A549 (cell line): ENCODE measurements around the gene SRPX2. TPM values are rescaled to one million over a fixed set of nuclear protein-coding genes. Genes with fewer than 3 reads are reported as not detected.

Experiments used
- ATAC-seq, 2 experiments: fragments of 200-7000 bp in 1 of 2; fragments of >200 bp in 1 of 2; cut with Nextera tagmentation in 1 of 2; cut with Tn5 transposase in 1 of 2; 3 replicates each; pipeline versions ENCODE4 v1.8.0 to v1.9.1; 2018 to 2020; ENCODE audit warnings: mild to moderate bottlenecking in 1 of 2, moderate library complexity in 1 of 2
- CTCF ChIA-PET: fragments of 300-600 bp; sonication (Branson Sonifier 250); formaldehyde crosslinking; extraction: SDS; loops from one replicate; lab custom pipeline; 2021; ENCODE audit warnings: antibody characterized with exemption, inconsistent platforms; lab: Yijun Ruan, JAX
- POLR2A ChIA-PET: fragments of 350-600 bp; formaldehyde crosslinking; extraction: SDS; loops from one replicate; lab custom pipeline; 2021; ENCODE audit warnings: antibody characterized with exemption, inconsistent platforms; lab: Yijun Ruan, JAX
- DNase-seq, 2 experiments: peaks; one replicate each; pipeline versions ENCODE4 v3.0.0 to v3.0.0-alpha.2; 2011 to 2016; ENCODE audit warnings: low read depth in 1 of 2, low spot score in 1 of 2
- FAIRE-seq: peaks from 2 replicates; lab custom pipeline; 2011; peaks lifted over from hg19 to GRCh38; lab: Jason Lieb, UNC
- H3K27ac ChIP-seq, 2 experiments: fragments of >200 bp; sonication (Bioruptor Twin); formaldehyde crosslinking; 3 replicates each; pipeline ENCODE4 v1.5.1; 2016 to 2017
- H3K4me1 ChIP-seq: fragments of >200 bp; sonication (Bioruptor Twin); formaldehyde crosslinking; 3 replicates; pipeline ENCODE4 v1.6.1; 2016
- H3K4me2 ChIP-seq: fragments of >200 bp; sonication (Bioruptor Twin); formaldehyde crosslinking; 3 replicates; pipeline ENCODE4 v1.6.1; 2016
- H3K4me3 ChIP-seq: fragments of >200 bp; sonication (Bioruptor Twin); formaldehyde crosslinking; 3 replicates; pipeline ENCODE4 v1.5.1; 2016
- H3K9me3 ChIP-seq: fragments of >200 bp; sonication (Bioruptor Twin); formaldehyde crosslinking; 3 replicates; pipeline ENCODE4 v1.6.1; 2016
- BHLHE40 ChIP-seq: IDR thresholded peaks from 2 replicates; pipeline ENCODE4 v1.6.1; 2012; ENCODE audit warnings: low read depth, low read length, inconsistent platforms
- CBX2 ChIP-seq: fragments of 200-600 bp; sonication (generic); IDR thresholded peaks from 2 replicates; pipeline ENCODE4 v1.6.1; 2016; ENCODE audit warnings: low read depth, mild to moderate bottlenecking, borderline replicate concordance
- CEBPB ChIP-seq, 2 experiments: fragments of >200 bp in 1 of 2; sonication (Bioruptor Twin) in 1 of 2; formaldehyde crosslinking in 1 of 2; IDR thresholded peaks; 2 replicates each; pipeline ENCODE4 v1.6.1; 2012 to 2016
- CHD4 ChIP-seq: fragments of 200-600 bp; sonication (generic); IDR thresholded peaks from 2 replicates; pipeline ENCODE4 v1.6.1; 2016; ENCODE audit warnings: antibody characterized with exemption, mild to moderate bottlenecking, borderline replicate concordance
- EHF ChIP-seq: fragments of 250-450 bp; sonication (Bioruptor Pico); IDR thresholded peaks from 2 replicates; pipeline ENCODE4 v1.5.0; 2020; ENCODE audit warnings: mild to moderate bottlenecking
- EHMT2 ChIP-seq: fragments of 200-600 bp; sonication (generic); IDR thresholded peaks from 2 replicates; pipeline ENCODE4 v1.6.1; 2016; ENCODE audit warnings: antibody characterized with exemption, low read depth, mild to moderate bottlenecking, moderate library complexity
- EP300 ChIP-seq, 2 experiments: fragments of >200 bp; sonication (Bioruptor Twin); formaldehyde crosslinking; IDR thresholded peaks; 2 replicates in 1 of 2; 3 replicates in 1 of 2; pipeline ENCODE4 v1.6.1; 2016 to 2017
- GATA3 ChIP-seq: IDR thresholded peaks from 2 replicates; pipeline ENCODE4 v1.6.1; 2012; ENCODE audit warnings: borderline replicate concordance
- HEYL ChIP-seq: fragments of 250-450 bp; sonication (Bioruptor Pico); IDR thresholded peaks from 2 replicates; pipeline ENCODE4 v1.8.0; 2021; ENCODE audit warnings: mild to moderate bottlenecking, moderate library complexity
- HOXB5 ChIP-seq: fragments of 250-450 bp; sonication (Bioruptor Pico); IDR thresholded peaks from 2 replicates; pipeline ENCODE4 v1.5.0; 2020; ENCODE audit warnings: mild to moderate bottlenecking, moderate library complexity
- PHF8 ChIP-seq: fragments of 200-600 bp; sonication (generic); IDR thresholded peaks from 2 replicates; pipeline ENCODE4 v1.6.1; 2016; ENCODE audit warnings: low read depth, mild to moderate bottlenecking, antibody characterized with exemption, moderate library complexity, borderline replicate concordance
- POLR2A ChIP-seq: IDR thresholded peaks from 2 replicates; pipeline ENCODE4 v1.6.1; 2012; ENCODE audit warnings: mild to moderate bottlenecking, low read length
- RAD21 ChIP-seq, 2 experiments: fragments of >200 bp in 1 of 2; sonication (Bioruptor Twin) in 1 of 2; formaldehyde crosslinking in 1 of 2; IDR thresholded peaks in 1 of 2; conservative IDR thresholded peaks in 1 of 2; 2 replicates in 1 of 2; 3 replicates in 1 of 2; pipeline ENCODE4 v1.6.1; 2012 to 2018; ENCODE audit warnings: inconsistent platforms in 1 of 2
- RNF2 ChIP-seq: fragments of 200-600 bp; sonication (generic); IDR thresholded peaks from 2 replicates; pipeline ENCODE4 v1.6.1; 2016; ENCODE audit warnings: low read depth, mild to moderate bottlenecking, antibody characterized with exemption, moderate library complexity, borderline replicate concordance
- SREBF2 ChIP-seq: fragments of 450-650 bp; IDR thresholded peaks from 2 replicates; pipeline ENCODE4 v1.6.1; 2014; ENCODE audit warnings: mild to moderate bottlenecking, moderate library complexity
- TP53 ChIP-seq: fragments of 250-450 bp; sonication (Bioruptor Pico); IDR thresholded peaks from 2 replicates; pipeline ENCODE4 v1.5.0; 2021; ENCODE audit warnings: mild to moderate bottlenecking, moderate library complexity
- ZC3H11A ChIP-seq: fragments of 450-650 bp; IDR thresholded peaks from 2 replicates; pipeline ENCODE4 v1.6.1; 2014; ENCODE audit warnings: antibody characterized with exemption, mild to moderate bottlenecking
- ZSCAN20 ChIP-seq: fragments of 250-450 bp; sonication (Bioruptor Pico); IDR thresholded peaks from 2 replicates; pipeline ENCODE4 v1.8.0; 2022; ENCODE audit warnings: mild to moderate bottlenecking, moderate library complexity
- WGBS: methylation state at CpG from one replicate; pipeline ENCODE4 v1.1.6; 2017; ENCODE audit errors: missing lambda C conversion rate; 5-methylcytosine and 5-hydroxymethylcytosine counted together
- polyA plus RNA-seq, 4 experiments: library from polyadenylated mRNA; depleted of rRNA in 3 of 4; stranded (reverse); fragments of >200 nt; fragmentation: RNase III in 1 of 4; extraction: RNeasy Plus Mini Kit Qiagen cat#74134 plus additional on column Dnase treatment in 1 of 4; gene quantifications; 2 replicates in 3 of 4; 3 replicates in 1 of 4; pipeline ENCODE4 v1.2.3, GENCODE V29; 2011 to 2017
- TF ChIP-seq, protein P1 (sequence below): fragments of 250-450 bp; sonication (Bioruptor Pico); IDR thresholded peaks from 2 replicates; pipeline ENCODE4 v1.5.0; 2021; ENCODE audit warnings: mild to moderate bottlenecking, moderate library complexity, borderline replicate concordance
- TF ChIP-seq, protein P2 (sequence below): fragments of 250-450 bp; sonication (Bioruptor Pico); IDR thresholded peaks from 2 replicates; pipeline ENCODE4 v1.5.0; 2020; ENCODE audit warnings: low read depth, mild to moderate bottlenecking, moderate library complexity
- TF ChIP-seq, protein P3 (sequence below): IDR thresholded peaks from 2 replicates; pipeline ENCODE4 v1.6.1; 2012
- TF ChIP-seq, protein P4 (sequence below): fragments of 150-350 bp; IDR thresholded peaks from 2 replicates; pipeline ENCODE4 v1.6.1; 2014; ENCODE audit warnings: low read depth, mild to moderate bottlenecking, low read length

SRPX2 gene
- polyA plus RNA-seq, 2 of the 4 experiments (the other 2 are of a cell fraction), result 2.3 to 6.7 TPM

DNA sequence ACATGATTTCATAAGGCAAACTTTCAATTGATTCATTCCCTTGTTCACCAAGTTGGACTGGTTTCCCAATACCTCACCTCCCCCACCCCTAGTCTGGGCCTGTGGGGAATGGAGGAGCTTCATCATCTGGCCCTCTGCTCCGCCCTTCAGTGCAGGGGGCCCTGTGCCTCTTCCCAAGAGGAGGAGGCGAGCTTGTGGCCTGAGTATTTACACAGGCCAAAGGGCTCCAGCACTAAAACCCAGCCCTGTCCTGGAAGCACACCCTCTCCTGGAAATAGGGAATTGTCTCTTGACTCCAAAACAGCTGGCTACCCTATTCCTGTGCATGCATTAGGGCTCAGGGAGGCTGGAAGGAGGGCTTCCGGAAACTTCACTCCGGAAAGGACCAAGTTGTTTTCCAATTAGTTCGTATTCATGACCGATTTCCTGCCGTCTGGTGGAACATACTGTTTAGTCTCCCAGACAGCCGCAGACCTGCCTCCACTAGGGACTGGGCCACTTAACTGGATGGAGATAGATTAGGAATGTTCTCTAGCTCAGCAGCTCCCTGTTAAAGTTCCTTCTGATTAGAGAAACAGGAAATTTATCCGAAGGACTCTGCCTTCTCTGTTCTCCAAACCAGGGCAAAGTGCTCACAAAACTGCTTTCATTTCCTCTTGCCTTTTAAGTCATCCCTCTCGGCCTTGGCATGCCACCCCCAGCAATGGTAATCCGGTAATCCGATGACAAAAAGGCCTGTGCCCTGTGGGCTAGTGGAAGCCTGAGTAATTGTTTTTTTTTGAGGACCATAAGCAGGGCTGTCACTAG lies 5.8 kb downstream of the SRPX2 start:
- Histone ChIP-seq H3K27ac (peak overlapping the region; percentile 57 to 68; a peak in 4 of 6 replicates), H3K9me3 (no peaks in the 10 kb centered on the region), H3K4me3 (no peak overlapping the region), H3K4me2 (peak overlapping the region; percentile 61), H3K4me1 (peaks cover 46% of the 10 kb centered on the region)
- ChIA-PET POLR2A (interaction anchor here (1.1 kb wide), 1 partner anchor 13 kb away, joined by 4 read pairs; the partner anchor contains the start of gene TSPAN6), CTCF (interaction anchor here (1.4 to 1.5 kb wide), 2 partner anchors 12 to 118 kb away, joined by 5 to 6 read pairs; partner anchors contain the start of gene TSPAN6)
- FAIRE-seq (no peak), ATAC-seq (peak; percentile 48 to 69; a peak in 4 of 6 replicates), DNase-seq (peak in 1 of 2 experiments; percentile 41)
- no peak for TF ChIP-seq EHF (CRISPR knock-in tag)
- no peak for TF ChIP-seq EHMT2
- TF ChIP-seq, protein P1, sequence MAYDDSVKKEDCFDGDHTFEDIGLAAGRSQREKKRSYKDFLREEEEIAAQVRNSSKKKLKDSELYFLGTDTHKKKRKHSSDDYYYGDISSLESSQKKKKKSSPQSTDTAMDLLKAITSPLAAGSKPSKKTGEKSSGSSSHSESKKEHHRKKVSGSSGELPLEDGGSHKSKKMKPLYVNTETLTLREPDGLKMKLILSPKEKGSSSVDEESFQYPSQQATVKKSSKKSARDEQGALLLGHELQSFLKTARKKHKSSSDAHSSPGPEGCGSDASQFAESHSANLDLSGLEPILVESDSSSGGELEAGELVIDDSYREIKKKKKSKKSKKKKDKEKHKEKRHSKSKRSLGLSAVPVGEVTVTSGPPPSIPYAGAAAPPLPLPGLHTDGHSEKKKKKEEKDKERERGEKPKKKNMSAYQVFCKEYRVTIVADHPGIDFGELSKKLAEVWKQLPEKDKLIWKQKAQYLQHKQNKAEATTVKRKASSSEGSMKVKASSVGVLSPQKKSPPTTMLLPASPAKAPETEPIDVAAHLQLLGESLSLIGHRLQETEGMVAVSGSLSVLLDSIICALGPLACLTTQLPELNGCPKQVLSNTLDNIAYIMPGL (CRISPR knock-in tag), result no peak
- TF ChIP-seq ZC3H11A, result no peak
- no peak for TF ChIP-seq SREBF2
- no peak for TF ChIP-seq CEBPB (IDR thresholded peaks at IDR 0.05)
- no peak for TF ChIP-seq CHD4
- TF ChIP-seq PHF8, result no peak
- TF ChIP-seq RNF2, result no peak
- TF ChIP-seq GATA3, result no peak
- no peak for TF ChIP-seq RAD21 (conservative IDR thresholded peaks at IDR 0.05 in 1 of 2, IDR thresholded peaks at IDR 0.05 in 1 of 2)
- no peak for TF ChIP-seq ZSCAN20 (CRISPR knock-in tag)
- 81% methylated on average over 11 of the region's 12 CpGs for WGBS

DNA sequence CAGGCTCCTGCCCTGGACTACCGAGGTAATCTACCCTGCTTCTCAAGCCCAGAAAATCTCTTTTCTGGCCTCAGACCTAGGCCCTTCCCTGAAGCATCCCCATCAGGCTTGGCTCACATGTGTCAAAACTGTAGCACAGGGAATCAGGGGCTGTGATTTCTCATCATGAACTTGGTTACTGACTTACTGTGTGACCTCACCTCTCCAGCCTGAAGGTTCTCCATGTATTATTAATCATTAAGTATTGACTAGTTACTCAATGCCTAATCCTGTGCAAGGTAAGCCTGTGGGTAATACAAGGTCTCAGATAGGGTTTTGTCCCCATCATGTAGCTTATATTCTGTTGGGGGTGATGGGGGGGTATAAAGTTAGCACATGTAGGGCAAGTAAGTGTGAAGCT lies 6.8 kb downstream of the SRPX2 start:
- ChIA-PET POLR2A (no interaction called here), CTCF (interaction anchor here (0.9 to 5.2 kb wide), 3 partner anchors 11 to 21 kb away, joined by 3 to 36 read pairs (median 5); no protein-coding TSS in a partner anchor)
- no peak for ATAC-seq
- no peak overlapping the region for H3K4me2 ChIP-seq
- no peak overlapping the region for H3K4me3 ChIP-seq
- DNase-seq, result no peak
- no peaks in the 10 kb centered on the region for H3K9me3 ChIP-seq
- H3K27ac ChIP-seq, result peak overlapping the region in 1 of 2 experiments; percentile 68; a peak in 1 of 6 replicates
- peaks cover 41% of the 10 kb centered on the region for H3K4me1 ChIP-seq
- no peak for TF ChIP-seq EP300 (IDR thresholded peaks at IDR 0.05)
- TF ChIP-seq, protein P2, sequence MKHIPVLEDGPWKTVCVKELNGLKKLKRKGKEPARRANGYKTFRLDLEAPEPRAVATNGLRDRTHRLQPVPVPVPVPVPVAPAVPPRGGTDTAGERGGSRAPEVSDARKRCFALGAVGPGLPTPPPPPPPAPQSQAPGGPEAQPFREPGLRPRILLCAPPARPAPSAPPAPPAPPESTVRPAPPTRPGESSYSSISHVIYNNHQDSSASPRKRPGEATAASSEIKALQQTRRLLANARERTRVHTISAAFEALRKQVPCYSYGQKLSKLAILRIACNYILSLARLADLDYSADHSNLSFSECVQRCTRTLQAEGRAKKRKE (CRISPR knock-in tag), result no peak
- no peak for TF ChIP-seq CEBPB (IDR thresholded peaks at IDR 0.05)
- TF ChIP-seq HOXB5 (CRISPR knock-in tag), result no peak
- TF ChIP-seq, protein P3, sequence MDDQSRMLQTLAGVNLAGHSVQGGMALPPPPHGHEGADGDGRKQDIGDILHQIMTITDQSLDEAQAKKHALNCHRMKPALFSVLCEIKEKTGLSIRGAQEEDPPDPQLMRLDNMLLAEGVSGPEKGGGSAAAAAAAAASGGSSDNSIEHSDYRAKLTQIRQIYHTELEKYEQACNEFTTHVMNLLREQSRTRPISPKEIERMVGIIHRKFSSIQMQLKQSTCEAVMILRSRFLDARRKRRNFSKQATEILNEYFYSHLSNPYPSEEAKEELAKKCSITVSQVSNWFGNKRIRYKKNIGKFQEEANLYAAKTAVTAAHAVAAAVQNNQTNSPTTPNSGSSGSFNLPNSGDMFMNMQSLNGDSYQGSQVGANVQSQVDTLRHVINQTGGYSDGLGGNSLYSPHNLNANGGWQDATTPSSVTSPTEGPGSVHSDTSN, result no peak
- TF ChIP-seq CHD4, result no peak
- TF ChIP-seq EHMT2, result no peak
- no peak for TF ChIP-seq HEYL
- TF ChIP-seq, protein P4, sequence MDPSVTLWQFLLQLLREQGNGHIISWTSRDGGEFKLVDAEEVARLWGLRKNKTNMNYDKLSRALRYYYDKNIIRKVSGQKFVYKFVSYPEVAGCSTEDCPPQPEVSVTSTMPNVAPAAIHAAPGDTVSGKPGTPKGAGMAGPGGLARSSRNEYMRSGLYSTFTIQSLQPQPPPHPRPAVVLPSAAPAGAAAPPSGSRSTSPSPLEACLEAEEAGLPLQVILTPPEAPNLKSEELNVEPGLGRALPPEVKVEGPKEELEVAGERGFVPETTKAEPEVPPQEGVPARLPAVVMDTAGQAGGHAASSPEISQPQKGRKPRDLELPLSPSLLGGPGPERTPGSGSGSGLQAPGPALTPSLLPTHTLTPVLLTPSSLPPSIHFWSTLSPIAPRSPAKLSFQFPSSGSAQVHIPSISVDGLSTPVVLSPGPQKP, result no peak
- TF ChIP-seq POLR2A, result no peak
- no peak for TF ChIP-seq TP53
- no peak for TF ChIP-seq BHLHE40
- no peak for TF ChIP-seq CBX2
- WGBS, result 100% methylated on average over 1 of the region's 1 CpG
- FAIRE-seq, result no peak
